ENCODE data around the gene TTC5.
A peak's percentile ranks its signal among the peaks of the same experiment; 100 is the strongest.
"Not testable (repeated sequence)": the region's sequence is repeated elsewhere in the genome, so short reads cannot be mapped to it uniquely, and the experiment has no call there.

TTC5 gene

GRCh38 chr14:20328705-20329104, 23.0 kb upstream of the TTC5 start:
- H4K20me1 ChIP-seq: peaks cover 0 to 75% (median 53%) of the 10 kb centered on the region in 11 experiments; a peak in 17 of 22 replicates
- no peak overlapping the region for H3K4me3 ChIP-seq
- no peak overlapping the region for H3K27ac ChIP-seq
- no peaks in the 10 kb centered on the region for H3K9me3 ChIP-seq (replicated peaks in 1 of 11)
- H3K27me3 ChIP-seq: no peaks in the 10 kb centered on the region
- H3K9ac ChIP-seq: peak overlapping the region in 3 of 11 experiments; percentile 20 to 28 (median 22); a peak in 3 of 22 replicates
- H3K36me3 ChIP-seq: peaks cover 28 to 73% (median 59%) of the 10 kb centered on the region in 11 experiments
- TF ChIP-seq Cebpa-rat (IDR thresholded peaks at IDR 0.05): no peak
- H3K4me2 ChIP-seq: peak overlapping the region in 3 of 11 experiments; percentile 8 to 20 (median 13); a peak in 1 of 22 replicates
- peaks cover 27 to 53% (median 37%) of the 10 kb centered on the region in 10 experiments for H3K4me1 ChIP-seq

GRCh38 chr14:20327005-20327869, 21.5 kb upstream of the TTC5 start:
- H4K20me1 ChIP-seq: peaks cover 0 to 89% (median 62%) of the 10 kb centered on the region in 11 experiments; a peak in 17 of 22 replicates
- TF ChIP-seq Cebpa-rat (IDR thresholded peaks at IDR 0.05): no peak
- H3K27me3 ChIP-seq: no peaks in the 10 kb centered on the region
- H3K4me1 ChIP-seq: peaks cover 24 to 48% (median 32%) of the 10 kb centered on the region in 10 experiments
- peaks cover 36 to 87% (median 74%) of the 10 kb centered on the region in 11 experiments for H3K36me3 ChIP-seq
- no peaks in the 10 kb centered on the region for H3K9me3 ChIP-seq (replicated peaks in 1 of 11)
- H3K9ac ChIP-seq: peak overlapping the region in 4 of 11 experiments; percentile 3 to 13 (median 8); a peak in 2 of 22 replicates
- peak overlapping the region in 8 of 11 experiments; percentile 10 to 30 (median 15); a peak in 10 of 22 replicates for H3K4me2 ChIP-seq
- no peak overlapping the region for H3K27ac ChIP-seq
- no peak overlapping the region for H3K4me3 ChIP-seq

GRCh38 chr14:20317720-20318119, 12.0 kb upstream of the TTC5 start:
- no peak for TF ChIP-seq Cebpa-rat (IDR thresholded peaks at IDR 0.05)
- peaks cover 93 to 100% (median 98%) of the 10 kb centered on the region in 11 experiments for H3K36me3 ChIP-seq
- no peaks in the 10 kb centered on the region for H3K4me1 ChIP-seq
- no peaks in the 10 kb centered on the region for H3K9me3 ChIP-seq (replicated peaks in 1 of 11)
- H4K20me1 ChIP-seq: peaks cover 0 to 100% (median 48%) of the 10 kb centered on the region in 11 experiments; a peak in 14 of 22 replicates
- H3K27me3 ChIP-seq: no peaks in the 10 kb centered on the region
- H3K27ac ChIP-seq: no peak overlapping the region
- H3K9ac ChIP-seq: no peak overlapping the region
- no peak overlapping the region for H3K4me3 ChIP-seq
- H3K4me2 ChIP-seq: no peak overlapping the region

DNA sequence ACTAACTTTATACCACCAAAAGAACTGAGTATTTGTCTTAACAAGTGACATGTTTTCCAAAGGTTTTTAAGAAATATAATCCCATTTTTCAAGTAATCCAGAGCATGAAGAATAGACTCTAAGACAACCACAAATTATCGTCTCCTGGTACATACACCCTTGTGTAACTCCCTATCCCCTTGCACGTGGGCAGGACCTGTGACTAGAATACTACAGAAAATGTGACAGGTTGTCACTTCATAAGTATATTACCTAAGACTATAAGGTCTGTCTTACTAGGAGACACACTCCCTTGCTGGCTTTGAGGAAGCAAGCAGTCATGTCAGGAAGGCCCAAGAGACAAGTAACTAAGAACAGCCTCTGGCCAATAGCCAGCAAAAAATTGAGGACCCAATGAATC, 8.3 kb upstream of the TTC5 start:
- Histone ChIP-seq H3K36me3 (peaks cover 75 to 83% (median 78%) of the 10 kb centered on the region in 11 experiments), H3K27ac (no peak overlapping the region), H3K4me2 (no peak overlapping the region), H3K4me1 (no peaks in the 10 kb centered on the region), H3K27me3 (no peaks in the 10 kb centered on the region), H4K20me1 (peaks cover 0 to 74% (median 29%) of the 10 kb centered on the region in 11 experiments; a peak in 12 of 22 replicates), H3K9me3 (replicated peaks in 1 of 11) (peaks cover 0 to 13% (median 5%) of the 10 kb centered on the region in 11 experiments; a peak in 13 of 22 replicates), H3K4me3 (no peak overlapping the region), H3K9ac (no peak overlapping the region)
- TF ChIP-seq Cebpa-rat (IDR thresholded peaks at IDR 0.05): no peak

- no peak overlapping the region for H3K4me2 ChIP-seq
- H3K9me3 ChIP-seq (replicated peaks in 1 of 11): no peaks in the 10 kb centered on the region
Observed at GRCh38 chr14:20306079-20306423, 300 bp upstream of the TTC5 start.

DNA sequence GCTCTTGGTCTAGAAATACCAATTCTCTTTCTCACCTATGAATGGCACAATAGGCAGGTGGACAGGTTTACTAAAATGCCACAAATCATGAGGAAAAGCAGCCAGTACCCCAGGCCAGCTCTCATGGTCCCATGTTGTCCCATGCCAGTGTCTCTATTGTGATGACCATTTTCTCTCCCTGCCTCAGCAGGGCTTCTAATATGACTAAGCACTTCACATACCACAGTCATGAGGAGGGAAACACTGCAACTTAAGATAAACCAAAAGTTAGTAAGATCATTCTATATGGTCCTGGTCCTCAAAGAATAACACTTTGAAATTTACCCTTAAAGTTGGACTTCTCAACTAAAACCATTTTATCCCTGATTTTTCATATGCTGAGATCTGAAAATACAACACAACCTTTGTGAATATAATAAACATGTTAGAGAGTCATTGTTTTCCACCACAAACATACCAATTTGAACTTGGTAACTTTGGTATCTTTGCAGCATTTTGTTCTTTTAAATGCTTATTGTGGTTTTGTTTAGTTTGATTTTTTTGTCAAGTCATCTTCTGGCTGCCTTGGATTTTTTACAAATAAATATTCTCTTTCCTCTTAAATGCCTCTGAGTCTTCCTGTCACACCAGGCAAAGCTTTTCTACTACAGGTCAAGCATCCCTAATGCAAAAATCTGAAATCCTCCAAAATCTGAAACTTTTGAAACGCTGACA, 3.6 kb downstream of the TTC5 start:
- Histone ChIP-seq H4K20me1 (no peaks in the 10 kb centered on the region), H3K9ac (no peak overlapping the region), H3K36me3 (peaks cover 48 to 50% (median 49%) of the 10 kb centered on the region in 11 experiments), H3K4me1 (peaks cover 5 to 31% (median 19%) of the 10 kb centered on the region in 10 experiments), H3K4me2 (no peak overlapping the region), H3K4me3 (no peak overlapping the region), H3K9me3 (replicated peaks in 1 of 11) (no peaks in the 10 kb centered on the region), H3K27ac (no peak overlapping the region), H3K27me3 (no peaks in the 10 kb centered on the region)
- no peak for TF ChIP-seq Cebpa-rat (IDR thresholded peaks at IDR 0.05)

More at GRCh38 chr14:20306079-20306423, 300 bp upstream of the TTC5 start:
- no peak for TF ChIP-seq Cebpa-rat (IDR thresholded peaks at IDR 0.05)
- peak overlapping the region; percentile 65 to 88 (median 74); a peak in 18 of 20 replicates for H3K4me3 ChIP-seq
- H3K9ac ChIP-seq: peak overlapping the region in 1 of 11 experiments; percentile 78; a peak in 1 of 22 replicates
- H3K36me3 ChIP-seq: peaks cover 9 to 14% (median 11%) of the 10 kb centered on the region in 11 experiments; a peak in 20 of 22 replicates
- H3K27ac ChIP-seq: no peak overlapping the region; a peak in 1 of 22 replicates
- no peaks in the 10 kb centered on the region for H3K27me3 ChIP-seq
- H3K4me1 ChIP-seq: peaks cover 5 to 31% (median 19%) of the 10 kb centered on the region in 10 experiments
- no peaks in the 10 kb centered on the region for H4K20me1 ChIP-seq

DNA sequence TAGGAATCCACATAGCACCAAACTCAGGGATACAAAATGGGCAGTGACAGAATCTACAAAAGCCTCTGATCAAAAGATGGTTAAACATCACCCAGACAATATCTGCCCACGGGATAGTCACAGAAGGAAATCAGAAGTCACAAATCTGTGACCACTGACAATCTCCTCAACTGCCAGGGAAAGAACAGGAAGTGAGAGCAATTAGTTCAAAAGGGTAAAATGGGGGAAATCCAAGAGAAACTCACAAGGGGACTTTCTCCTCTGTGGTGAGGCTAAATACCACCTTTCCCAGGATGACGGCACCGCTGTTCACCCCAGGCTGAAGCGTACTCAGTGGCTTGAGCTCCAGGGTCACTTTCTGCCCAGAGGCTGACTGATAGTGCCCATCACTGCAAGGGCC, 10.7 kb downstream of the TTC5 start:
- peak overlapping the region; percentile 8 to 72 (median 41); a peak in 20 of 22 replicates for H3K4me2 ChIP-seq
- no peak for TF ChIP-seq Cebpa-rat (IDR thresholded peaks at IDR 0.05)

GRCh38 chr14:20294636-20295035, 11.1 kb downstream of the TTC5 start:
- Histone ChIP-seq H3K4me2 (peak overlapping the region in 6 of 11 experiments; percentile 31 to 72 (median 52); a peak in 10 of 22 replicates), H3K4me1 (peaks cover 10 to 20% (median 13%) of the 10 kb centered on the region in 10 experiments; a peak in 19 of 20 replicates), H3K27ac (no peak overlapping the region), H3K9me3 (replicated peaks in 1 of 11) (no peaks in the 10 kb centered on the region), H3K9ac (no peak overlapping the region), H3K36me3 (peaks cover 83 to 100% (median 93%) of the 10 kb centered on the region in 11 experiments), H4K20me1 (no peaks in the 10 kb centered on the region), H3K27me3 (no peaks in the 10 kb centered on the region), H3K4me3 (no peak overlapping the region)
- TF ChIP-seq Cebpa-rat (IDR thresholded peaks at IDR 0.05): no peak

More for the DNA sequence above, 10.7 kb downstream of the TTC5 start:
- no peaks in the 10 kb centered on the region for H3K9me3 ChIP-seq (replicated peaks in 1 of 11)
- H3K27me3 ChIP-seq: no peaks in the 10 kb centered on the region
- H4K20me1 ChIP-seq: no peaks in the 10 kb centered on the region
- peaks cover 10 to 20% (median 13%) of the 10 kb centered on the region in 10 experiments; a peak in 19 of 20 replicates for H3K4me1 ChIP-seq
- peaks cover 83 to 100% (median 93%) of the 10 kb centered on the region in 11 experiments for H3K36me3 ChIP-seq
- no peak overlapping the region for H3K9ac ChIP-seq
- no peak overlapping the region for H3K4me3 ChIP-seq
- no peak overlapping the region for H3K27ac ChIP-seq

DNA sequence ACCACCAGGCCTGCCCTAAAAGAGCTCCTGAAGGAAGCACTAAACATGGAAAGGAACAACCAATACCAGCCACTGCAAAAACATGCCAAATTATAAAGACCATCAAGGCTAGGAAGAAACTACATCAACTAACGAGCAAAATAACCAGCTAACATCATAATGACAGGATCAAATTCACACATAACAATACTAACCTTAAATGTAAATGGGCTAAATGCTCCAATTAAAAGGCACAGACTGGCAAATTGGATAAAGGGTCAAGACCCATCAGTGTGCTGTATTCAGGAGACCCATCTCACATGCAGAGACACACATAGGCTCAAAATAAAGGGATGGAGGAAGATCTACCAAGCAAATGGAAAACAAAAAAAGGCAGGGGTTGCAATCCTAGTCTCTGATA, 23.8 kb downstream of the TTC5 start:
- not testable (repeated sequence) for H3K27ac ChIP-seq, H3K4me3 ChIP-seq, H4K20me1 ChIP-seq, H3K27me3 ChIP-seq, H3K4me1 ChIP-seq, H3K4me2 ChIP-seq, H3K9ac ChIP-seq
- Histone ChIP-seq H3K9me3 (replicated peaks in 1 of 11) (peaks cover 18 to 34% (median 27%) of the 10 kb centered on the region in 11 experiments), H3K36me3 (peaks cover 13 to 44% (median 36%) of the 10 kb centered on the region in 11 experiments)

GRCh38 chr14:20280265-20280664, 25.5 kb downstream of the TTC5 start:
- H3K4me2 ChIP-seq, H3K27ac ChIP-seq, H3K27me3 ChIP-seq, H3K4me3 ChIP-seq, H3K9ac ChIP-seq, H4K20me1 ChIP-seq, H3K4me1 ChIP-seq: not testable (repeated sequence)
- Histone ChIP-seq H3K9me3 (replicated peaks in 1 of 11) (peaks cover 24 to 41% (median 33%) of the 10 kb centered on the region in 11 experiments), H3K36me3 (peaks cover 6 to 35% (median 29%) of the 10 kb centered on the region in 11 experiments; a peak in 21 of 22 replicates)

All from BLaER1 treated with 17β-estradiol and CSF1 and Interleukin-3, amounts not matched to agents 10 nM and 100 nM (cell line).